A673 (cell line): Measurements from ENCODE around the gene CATSPERE.

Experiments
- CTCF ChIP-seq: fragments of 300-800, 200-600 bp; sonication (generic); conservative IDR thresholded peaks from 2 replicates; pipeline ENCODE4 v1.5.1; 2017; ENCODE audit warnings: low read depth, mild to moderate bottlenecking, antibody characterized with exemption, low read length, moderate library complexity, mixed read lengths
- EZH2 ChIP-seq: fragments of 200-600 bp; sonication (generic); IDR thresholded peaks from 2 replicates; pipeline ENCODE4 v1.6.1; 2017; ENCODE audit warnings: borderline replicate concordance, low read depth, mild to moderate bottlenecking, mixed read lengths, antibody characterized with exemption, low read length; ENCODE audit not compliant: poor library complexity, severe bottlenecking

DNA sequence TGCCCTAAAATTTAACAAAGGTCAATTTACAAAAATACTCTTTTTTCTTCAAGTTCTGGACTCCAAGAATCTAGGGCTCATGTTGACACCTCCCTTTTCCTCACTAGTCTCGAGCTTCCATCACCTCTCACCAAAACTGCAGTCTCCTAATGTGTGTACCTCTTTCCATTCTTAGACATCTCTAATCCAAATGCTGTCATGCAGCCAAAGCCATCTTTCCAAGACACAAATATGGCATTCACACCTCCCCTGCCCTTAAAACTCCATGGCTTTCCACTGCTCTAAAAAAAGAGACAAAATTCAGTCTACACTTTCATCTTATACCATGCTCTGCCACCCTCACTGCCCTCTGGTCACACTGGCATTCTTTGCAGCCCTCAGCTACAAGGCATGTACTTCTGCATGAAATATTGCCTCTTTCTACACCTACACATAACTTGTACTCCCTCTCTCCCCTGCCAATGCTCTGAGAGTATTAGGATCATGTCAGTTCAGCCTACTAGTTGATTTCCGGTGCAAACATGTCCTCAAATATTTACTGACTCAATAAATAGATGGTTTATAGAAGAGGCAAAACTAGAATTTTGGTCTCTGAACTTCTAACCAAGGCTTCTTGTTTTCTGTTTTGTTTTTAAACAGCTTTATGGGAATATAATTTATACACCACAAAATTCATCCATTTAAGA is 36.3 kb upstream of the CATSPERE start:
- TF ChIP-seq CTCF = no peak
- TF ChIP-seq EZH2 = no peak
